Caki2 (cell line): ENCODE data around the gene LHPP. TPM values are rescaled to one million over a fixed set of nuclear protein-coding genes. Genes with fewer than 3 reads are reported as not detected.

ENCODE experiments used
- DNase-seq: peaks from one replicate; pipeline ENCODE4 v3.0.0-alpha.2; 2015; ENCODE audit warnings: low read depth
- in situ Hi-C: cut with HindIII; loops from 2 replicates; pipeline ENCODE4 v1.10.0; 2016; ENCODE audit warnings: low sequenced_read_pairs, low pct_unique_long_range_greater_than_20kb, mixed read lengths
- total RNA-seq: library from RNA; depleted of rRNA; stranded (reverse); fragments of >200 nt; shearing (Covaris generic); gene quantifications from 2 replicates; pipeline ENCODE4 v1.2.3, GENCODE V29; 2014; ENCODE audit warnings: low replicate concordance

LHPP gene
- total RNA-seq, 1 experiment from 2014 or later: 33.0 TPM

DNA sequence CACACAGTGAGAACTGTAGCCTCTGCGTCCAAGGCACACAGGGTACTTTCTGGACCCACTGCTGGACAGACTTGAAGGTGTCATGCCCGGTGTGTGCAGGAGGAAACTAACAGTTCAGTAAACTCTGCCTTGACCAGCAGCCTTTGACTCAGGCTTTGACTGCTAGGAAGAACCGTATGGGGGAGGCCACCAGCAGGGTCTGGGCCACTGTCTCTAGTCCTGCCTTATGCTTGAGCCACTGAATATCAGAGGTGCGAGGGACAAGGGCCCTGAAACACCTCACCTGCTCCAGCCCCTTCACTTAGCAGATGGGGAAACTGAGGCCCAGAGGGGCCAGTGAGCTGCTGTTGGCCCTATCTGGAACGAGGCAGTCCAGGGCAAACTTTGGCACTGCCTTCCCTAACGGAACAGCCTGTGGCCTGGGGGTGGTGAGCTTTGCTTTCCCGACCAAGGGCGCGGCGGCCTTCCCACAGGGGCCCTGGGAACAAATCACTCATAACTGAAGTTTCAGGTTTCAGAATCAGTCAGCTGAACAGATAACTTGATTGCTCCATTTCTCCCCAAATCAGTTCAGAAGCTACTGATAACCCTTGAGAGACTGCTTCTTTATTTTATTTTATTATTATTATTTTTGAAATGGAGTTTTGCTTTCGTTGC is 152.5 kb downstream of the LHPP start:
- in situ Hi-C loops: no loop called here
- no peak for DNase-seq

DNA sequence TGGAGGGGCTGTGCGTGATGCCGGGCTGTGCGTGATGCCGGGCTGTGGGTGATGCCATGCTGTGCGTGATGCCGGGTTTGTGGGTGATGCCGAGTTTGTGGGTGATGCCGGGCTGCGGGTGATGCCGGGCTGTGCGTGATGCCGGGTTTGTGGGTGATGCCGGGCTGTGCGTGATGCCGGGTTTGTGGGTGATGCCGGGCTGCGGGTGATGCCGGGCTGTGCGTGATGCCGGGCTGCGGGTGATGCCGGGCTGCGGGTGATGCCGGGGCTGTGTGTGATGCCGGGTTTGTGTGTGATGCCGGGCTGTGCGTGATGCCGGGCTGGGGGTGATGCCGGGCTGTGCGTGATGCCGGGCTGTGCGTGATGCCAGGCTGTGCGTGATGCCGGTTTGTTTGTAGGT is 153.6 kb downstream of the LHPP start:
- in situ Hi-C loops: no loop called here

DNA sequence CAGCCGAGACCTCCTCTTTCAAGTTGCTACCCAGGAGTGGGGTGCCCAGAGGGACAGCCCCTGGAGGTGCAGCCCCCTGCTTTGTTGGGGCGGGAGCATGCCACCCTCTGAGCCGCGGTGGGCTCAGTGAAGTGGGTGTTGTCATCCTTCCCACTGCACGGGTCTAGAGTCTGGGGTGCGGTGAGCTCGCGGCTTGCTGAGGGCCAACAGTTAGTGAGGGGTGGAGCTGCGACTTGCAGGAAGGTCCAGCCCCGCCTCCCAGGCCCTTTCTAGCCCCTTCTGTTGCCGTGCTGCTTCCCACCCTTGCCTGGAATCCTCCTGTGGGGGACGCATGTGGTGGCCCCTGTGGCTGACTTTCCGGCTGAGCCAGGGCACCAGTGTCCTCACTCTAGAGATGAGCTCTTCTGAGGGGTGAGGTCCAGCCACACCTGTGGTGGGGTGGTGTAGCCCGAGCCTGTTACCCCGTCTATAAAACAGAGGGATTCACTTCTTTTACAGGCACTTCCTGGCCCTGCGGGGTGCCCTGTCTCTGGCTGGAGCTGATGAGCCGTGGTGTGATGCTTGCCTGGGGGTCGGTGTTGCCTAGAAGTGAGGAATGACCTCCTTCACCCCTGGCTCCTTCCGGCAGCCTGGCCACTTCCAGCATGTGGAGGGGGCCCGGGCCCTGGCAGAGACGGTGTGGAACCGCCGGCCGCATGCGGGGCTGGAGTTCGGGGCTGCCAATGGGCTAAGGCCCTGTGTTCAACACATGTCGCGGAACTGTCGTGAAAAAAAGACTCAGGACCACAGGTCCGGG is 154.6 kb downstream of the LHPP start:
- in situ Hi-C loops: no loop called here
- DNase-seq: no peak

More for the DNA sequence above, 153.6 kb downstream of the LHPP start:
- no peak for DNase-seq

DNA sequence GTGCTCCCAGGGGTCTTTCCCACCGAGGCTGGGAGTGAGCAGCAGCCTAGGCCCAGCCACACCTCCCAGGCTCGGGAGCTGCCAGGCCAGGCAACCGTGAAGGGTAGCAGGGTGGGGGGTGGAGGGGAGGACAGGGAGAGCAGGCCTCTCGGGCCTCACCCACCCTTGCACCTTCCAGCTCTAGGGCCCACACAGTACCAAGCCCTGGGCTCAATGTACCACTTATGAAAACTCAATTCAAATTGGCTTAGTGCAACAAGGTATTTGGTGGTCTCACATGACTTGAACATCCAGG is 155.2 kb downstream of the LHPP start:
- no peak for DNase-seq
- in situ Hi-C loops: no loop called here

DNA sequence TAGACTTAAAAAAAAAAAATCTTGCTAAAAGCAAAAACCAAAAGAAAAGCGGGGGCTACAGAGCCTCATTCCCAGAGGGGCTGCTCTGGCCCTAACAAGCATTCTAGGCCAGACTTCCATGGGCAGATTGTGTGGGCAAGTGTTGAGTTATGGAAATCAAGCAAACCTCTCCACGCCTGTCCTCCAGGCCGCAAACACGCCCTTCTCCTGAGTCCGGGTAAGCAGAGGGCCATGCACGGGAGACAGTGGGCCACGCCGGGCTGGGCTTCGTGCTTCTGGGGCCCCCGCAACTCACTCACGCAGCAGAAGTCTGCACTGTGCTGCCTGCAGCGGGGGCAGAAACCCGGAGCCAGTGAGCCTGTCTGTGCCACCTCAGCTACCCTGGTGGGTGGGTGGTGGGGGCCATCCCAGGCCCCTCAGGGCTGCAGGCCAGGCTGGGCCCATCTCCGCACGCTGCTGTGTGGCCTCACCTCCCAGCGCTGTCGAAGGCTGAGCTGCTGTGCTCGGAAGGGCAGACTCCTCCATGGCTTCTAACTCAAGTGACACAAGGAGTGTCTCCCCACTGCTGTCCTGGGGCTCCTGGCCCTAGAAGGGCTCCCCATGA is 156.9 kb downstream of the LHPP start:
- in situ Hi-C loops: no loop called here
- no peak for DNase-seq

DNA sequence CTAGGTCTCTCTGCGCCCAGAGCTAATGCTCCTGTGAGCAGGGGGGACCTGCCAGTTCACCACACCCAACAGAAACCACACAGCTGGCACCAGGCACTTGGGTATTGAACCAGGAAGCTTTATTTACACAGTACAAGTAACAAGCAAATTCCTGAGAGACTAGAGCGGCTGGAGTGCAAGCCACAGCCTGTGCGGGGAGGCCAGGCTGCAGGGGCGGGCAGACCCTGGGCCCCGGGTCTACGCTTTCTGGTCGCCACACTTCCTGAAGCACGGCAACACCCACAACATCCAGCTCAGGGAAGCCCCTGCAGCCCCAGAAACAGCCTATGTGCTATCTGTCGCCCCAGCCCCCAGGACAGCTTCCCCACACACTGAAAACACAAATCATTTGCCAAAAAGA is 157.6 kb downstream of the LHPP start:
- DNase-seq: no peak
- in situ Hi-C loops: no loop called here

DNA sequence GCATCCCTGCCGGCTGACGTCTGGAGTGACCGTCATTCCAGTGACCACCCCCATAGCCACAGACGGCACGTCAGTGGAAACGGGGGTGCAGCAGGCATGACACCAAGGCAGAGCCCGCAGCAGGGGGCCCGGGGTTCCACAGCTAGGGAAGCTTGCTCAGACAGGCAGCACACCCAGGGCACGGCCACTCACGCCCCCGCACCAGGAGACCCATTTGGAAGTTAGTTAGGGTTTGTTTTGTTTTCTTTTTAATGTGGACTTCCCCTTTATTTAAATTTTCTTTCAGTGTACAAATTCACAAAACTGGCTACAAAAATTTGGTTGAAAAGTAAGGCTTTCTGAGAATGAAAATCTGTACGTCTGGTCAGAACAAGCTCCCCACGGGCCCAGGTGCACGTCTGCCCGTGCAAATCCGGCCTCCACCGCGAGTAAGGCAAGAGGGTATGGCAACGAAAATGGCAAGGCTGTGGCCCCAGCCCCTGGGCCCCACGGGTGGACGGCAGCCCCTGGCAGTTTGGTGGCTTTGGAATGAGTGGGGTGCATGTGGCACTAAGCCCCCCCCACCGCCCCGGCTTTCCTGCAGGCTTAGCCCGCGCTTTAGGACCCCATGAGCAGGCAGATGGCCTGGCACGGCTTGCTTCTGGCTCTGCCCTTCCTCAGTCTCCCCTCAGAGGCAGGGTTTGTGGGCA is 158.3 kb downstream of the LHPP start:
- in situ Hi-C loops: no loop called here
- DNase-seq: no peak

DNA sequence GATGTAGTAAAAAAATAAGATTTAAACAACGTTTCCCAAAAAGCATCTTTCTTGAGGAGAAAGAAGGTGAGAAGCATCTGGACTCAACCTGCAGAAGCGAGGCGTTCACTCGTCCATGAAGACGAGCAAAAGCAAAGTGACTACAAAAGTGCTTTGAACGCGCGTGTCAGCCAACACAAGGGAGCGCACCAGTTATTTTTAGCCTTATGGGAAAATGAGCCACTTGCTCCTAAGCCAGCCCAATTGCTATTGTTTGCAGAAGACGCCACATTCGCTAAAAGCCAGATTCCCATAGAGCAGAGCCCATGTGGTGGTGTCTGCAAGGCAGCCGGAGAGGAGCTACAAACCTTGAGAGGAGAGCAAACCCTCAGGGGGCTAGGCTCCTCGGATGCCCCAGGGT is 160.0 kb downstream of the LHPP start:
- no peak for DNase-seq
- in situ Hi-C loops: no loop called here

DNA sequence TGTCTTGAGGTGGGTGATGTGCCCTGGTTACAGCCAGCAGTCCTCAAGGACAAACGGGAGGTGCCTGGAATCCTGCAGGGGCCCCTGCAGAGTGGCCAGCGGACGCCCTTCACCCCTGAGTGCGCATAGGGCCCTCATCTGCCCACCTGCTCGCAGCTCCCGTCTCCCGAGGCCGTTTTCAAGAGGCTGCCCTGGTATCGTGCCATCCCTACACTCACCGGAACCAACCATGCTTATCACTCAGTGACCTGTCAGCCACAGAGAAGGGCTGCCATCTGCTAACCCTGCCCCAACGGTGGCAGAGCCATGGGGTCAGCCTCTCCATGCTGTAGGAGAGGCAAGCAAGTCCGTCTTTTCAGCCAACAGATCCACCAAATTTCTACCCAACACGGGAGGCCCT is 160.5 kb downstream of the LHPP start:
- in situ Hi-C loops: no loop called here
- DNase-seq: no peak

DNA sequence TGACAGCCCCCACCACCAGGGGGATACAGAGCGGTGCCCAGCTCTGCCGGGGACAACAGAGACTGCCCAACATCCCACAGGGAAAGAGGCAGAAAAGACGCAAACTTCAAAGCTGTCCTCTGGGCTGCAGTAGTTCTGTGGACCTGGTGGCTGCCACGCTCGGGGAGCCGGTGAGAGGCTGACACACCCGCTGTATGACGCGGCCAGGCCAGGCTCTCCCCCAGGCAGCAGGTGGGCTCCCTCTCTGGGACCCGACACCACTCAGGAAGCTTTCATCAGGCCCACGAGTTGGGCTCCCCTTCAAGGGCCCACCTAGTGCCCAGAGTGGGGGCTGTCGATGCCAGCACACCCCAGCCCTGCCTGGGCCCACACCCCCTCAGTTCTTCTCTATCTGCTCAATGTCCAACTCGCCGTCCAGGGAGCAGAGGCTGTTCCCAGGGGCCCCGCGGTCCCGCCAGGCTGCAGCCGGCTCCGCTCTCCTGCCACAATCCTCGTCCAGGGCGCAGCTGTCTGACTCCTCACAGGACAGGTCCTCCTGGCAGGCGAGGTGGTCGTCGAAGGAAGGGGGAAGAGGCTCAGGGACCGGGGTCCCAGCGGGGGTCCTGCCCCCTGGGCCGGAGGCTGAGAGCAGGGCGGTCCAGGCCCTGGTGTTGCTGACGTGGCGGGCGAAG is 161.4 kb downstream of the LHPP start:
- no peak for DNase-seq
- in situ Hi-C loops: no loop called here

DNA sequence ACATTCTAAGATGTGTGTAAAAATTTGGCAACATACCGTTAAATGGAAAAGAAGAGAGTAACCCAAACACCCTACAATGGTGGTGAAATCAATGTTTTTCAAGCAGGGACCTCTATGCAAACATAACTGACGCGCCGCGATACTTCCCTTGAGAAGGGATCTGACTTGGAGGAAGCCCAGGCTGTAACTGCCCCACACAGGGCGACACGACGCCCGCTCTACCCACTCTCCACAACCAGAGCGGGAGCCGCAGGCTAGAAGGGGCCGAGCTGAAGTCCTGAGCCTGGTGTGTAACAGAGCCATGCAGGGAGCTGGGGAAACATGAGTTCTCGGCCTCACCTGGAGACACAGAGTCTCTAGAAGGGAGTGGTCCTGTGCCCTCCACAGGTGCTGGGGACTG is 162.4 kb downstream of the LHPP start:
- in situ Hi-C loops: no loop called here
- DNase-seq: no peak

DNA sequence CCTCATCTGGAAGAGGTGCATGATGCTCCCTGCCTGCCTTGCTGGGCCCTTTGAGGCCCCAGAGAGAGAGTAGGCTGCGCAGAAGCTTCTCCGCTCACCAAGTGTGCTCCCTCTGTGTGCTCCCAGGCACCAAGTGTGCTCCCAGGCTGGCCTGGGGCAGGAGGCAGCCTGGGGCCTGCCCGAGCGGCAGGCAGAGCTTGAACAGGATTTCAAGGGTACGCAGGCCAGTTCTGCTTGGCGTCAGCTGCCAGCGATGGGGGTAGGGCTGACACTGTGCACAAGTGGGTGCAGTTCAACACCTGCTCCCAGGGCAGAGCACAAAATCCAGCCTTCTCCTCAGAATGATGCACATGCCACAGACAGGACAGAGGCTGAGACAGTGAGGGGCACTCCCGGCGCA is 162.8 kb downstream of the LHPP start:
- in situ Hi-C loops: no loop called here

DNA sequence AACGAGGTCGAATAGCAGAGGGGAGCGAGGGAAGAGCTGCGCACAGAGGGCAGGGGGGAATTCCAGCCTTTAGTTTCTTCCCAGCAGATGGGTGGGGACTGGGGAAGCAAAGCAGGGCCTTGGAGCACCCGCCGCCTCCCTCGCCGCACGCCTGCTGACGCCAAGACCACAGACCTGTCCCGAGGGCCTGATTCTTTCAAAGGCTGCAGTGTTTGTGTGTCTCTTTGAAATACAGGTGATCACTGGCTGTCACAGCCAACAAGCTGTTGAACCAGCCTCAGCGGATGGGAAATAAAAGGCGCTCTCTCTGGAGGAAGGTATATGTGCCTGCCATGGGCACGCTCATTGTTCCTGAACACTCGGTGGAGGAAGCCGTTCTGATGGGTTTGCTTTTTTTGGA is 163.3 kb downstream of the LHPP start:
- no peak for DNase-seq

More for the DNA sequence above, 162.8 kb downstream of the LHPP start:
- no peak for DNase-seq

DNA sequence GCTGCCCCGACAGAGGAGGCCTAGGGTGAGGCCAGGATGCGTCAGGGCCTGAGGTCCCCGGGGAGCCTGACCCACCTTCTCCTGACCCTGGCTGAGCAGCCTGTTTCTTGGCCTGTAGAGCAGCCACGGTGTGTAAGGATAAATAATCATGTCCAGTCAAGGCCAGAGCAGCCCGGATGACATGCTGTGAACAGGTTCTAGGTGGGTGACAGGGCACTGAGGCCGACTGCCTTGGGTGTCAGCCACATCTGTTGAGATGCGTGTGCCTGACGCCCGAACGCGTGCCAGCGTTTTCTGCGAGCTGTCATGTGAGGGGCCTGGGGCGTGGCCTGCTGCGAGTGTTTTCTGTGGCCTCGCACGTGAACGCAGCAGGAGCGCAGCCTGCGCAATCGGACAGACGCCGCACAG is 164.2 kb downstream of the LHPP start:
- in situ Hi-C loops: no loop called here
- no peak for DNase-seq

More for the DNA sequence above, 163.3 kb downstream of the LHPP start:
- in situ Hi-C loops: no loop called here

DNA sequence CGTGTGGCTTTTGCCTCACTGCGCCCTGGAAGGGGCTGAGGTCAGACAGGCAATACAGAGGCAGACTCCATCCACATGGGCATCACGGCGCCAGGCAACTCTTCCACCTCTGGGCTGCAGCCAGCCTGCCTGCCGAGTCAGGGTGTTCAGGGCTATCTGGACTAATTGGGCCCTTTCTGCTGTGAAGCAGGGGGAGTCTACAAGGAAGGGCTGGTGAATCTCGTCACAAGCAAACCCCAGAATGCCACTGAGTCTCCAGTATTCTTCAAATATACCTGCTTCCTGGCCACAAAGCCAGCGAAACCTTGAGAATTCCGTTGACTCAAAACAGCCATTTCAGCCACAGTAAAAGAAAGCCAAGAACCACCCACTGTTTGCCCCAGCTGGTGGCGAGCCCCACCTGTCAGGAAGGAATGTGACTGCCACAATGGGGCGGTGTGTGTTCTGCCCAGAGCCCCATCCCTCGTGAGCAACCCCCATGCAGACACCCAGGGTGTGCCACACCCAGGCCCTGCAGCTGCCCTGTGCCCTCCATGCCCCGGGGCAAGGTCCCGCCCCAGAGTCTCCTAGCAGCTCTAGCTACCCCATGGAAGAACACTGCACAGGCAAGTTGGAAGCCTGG is 165.2 kb downstream of the LHPP start:
- DNase-seq: no peak
- in situ Hi-C loops: no loop called here

DNA sequence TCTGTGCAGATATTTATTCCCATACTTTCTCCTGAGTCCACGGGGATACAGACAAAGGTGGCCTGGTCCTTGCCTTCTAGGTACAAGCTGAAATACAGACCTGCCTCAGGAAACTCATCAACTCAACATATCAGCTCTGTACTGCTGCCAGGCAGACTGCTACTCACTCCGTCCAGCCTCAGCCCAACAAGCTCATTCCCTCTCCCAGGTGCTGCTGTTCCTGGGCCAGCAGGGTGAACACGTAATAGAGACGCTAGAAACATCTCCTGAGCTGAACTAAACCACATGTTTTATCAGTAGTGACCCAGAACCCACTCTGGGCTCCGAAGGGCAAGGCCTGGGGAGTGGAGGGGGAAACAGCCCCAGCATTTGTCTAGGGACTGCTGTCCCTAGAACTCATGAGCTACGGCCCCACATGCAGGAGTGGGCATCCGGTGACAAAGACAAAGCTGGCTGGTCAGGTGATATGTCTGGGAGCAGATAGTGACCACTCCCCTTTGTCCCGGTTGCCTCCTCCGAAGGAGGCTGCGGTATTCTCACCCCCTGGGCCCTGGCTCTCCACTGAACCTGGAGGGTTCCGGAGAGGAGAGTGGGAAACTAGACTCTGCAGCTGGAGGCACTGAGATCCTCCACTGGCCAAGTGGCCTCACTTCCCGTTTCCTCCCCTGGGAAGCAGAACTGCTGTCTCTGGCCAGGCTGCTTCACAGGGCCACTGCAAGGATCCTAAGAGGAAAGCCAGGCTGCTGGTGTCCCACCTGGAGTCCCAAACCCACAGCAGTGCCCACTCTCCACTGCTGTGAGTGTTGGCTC is 166.4 kb downstream of the LHPP start:
- DNase-seq: no peak
- in situ Hi-C loops: no loop called here

DNA sequence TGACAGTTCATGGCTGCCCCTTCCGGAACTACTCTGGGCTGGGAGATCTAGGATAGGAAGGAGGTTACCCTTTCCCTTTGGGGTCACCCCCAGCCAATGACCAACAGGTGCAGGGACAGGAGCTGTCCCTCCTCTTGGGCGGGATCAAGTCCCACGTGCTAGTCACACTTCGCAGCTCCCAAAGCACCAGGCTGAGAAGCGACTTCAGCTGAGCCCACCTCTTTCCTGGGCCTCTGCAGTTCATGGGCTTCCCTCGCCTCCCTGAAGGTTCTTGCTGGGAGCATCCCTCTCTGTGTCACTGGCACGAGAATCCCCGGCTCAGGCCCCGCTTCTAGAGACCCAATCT is 167.0 kb downstream of the LHPP start:
- in situ Hi-C loops: no loop called here
- no peak for DNase-seq

DNA sequence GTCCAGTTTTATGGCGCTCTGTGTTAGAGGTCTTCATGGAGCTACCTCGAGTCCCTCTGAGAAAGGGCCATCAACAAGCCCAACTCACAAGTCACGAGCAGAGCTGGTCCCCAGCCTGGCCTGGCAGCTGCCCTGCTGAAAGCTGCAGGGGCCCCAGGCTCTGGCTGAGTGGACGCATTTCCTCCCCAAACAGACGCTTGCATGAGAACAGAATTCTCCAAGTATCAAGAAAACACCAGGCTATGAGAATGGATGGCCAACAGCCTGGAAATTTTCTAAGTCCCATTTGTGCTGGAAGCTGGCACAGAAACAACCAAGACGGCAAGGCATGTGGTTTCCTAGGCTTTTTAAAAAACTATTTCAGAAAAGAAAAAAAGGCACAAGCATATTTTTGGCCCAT is 167.8 kb downstream of the LHPP start:
- no peak for DNase-seq
- in situ Hi-C loops: no loop called here
